Epithelial cell of esophagus (primary cell): ENCODE data around the gene KCNT1.

Experiments
- DNase-seq: peaks from one replicate; pipeline ENCODE4 v3.0.0; 2010; ENCODE audit warnings: low read depth
- H3K4me3 ChIP-seq: 2 replicates; pipeline ENCODE4 v1.5.1; 2011; ENCODE audit warnings: mild to moderate bottlenecking, low read length, control low read depth
- TF ChIP-seq, protein P1 (sequence below): IDR thresholded peaks from 2 replicates; pipeline ENCODE4 v1.5.1; 2011; ENCODE audit warnings: low read depth, mild to moderate bottlenecking, low read length, control low read depth, inconsistent platforms; ENCODE audit not compliant: insufficient read depth; ENCODE audit errors: missing control alignments

Gene KCNT1

GRCh38 chr9:135724186-135724787, 22.3 kb downstream of the KCNT1 start:
- H3K4me3 ChIP-seq: no peak overlapping the region
- DNase-seq: no peak
- TF ChIP-seq, protein P1, sequence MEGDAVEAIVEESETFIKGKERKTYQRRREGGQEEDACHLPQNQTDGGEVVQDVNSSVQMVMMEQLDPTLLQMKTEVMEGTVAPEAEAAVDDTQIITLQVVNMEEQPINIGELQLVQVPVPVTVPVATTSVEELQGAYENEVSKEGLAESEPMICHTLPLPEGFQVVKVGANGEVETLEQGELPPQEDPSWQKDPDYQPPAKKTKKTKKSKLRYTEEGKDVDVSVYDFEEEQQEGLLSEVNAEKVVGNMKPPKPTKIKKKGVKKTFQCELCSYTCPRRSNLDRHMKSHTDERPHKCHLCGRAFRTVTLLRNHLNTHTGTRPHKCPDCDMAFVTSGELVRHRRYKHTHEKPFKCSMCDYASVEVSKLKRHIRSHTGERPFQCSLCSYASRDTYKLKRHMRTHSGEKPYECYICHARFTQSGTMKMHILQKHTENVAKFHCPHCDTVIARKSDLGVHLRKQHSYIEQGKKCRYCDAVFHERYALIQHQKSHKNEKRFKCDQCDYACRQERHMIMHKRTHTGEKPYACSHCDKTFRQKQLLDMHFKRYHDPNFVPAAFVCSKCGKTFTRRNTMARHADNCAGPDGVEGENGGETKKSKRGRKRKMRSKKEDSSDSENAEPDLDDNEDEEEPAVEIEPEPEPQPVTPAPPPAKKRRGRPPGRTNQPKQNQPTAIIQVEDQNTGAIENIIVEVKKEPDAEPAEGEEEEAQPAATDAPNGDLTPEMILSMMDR: no peak

- no peak for DNase-seq
- H3K4me3 ChIP-seq: no peak overlapping the region
- TF ChIP-seq, protein P1: no peak
Measured at GRCh38 chr9:135726138-135726853, 24.3 kb downstream of the KCNT1 start.

DNA sequence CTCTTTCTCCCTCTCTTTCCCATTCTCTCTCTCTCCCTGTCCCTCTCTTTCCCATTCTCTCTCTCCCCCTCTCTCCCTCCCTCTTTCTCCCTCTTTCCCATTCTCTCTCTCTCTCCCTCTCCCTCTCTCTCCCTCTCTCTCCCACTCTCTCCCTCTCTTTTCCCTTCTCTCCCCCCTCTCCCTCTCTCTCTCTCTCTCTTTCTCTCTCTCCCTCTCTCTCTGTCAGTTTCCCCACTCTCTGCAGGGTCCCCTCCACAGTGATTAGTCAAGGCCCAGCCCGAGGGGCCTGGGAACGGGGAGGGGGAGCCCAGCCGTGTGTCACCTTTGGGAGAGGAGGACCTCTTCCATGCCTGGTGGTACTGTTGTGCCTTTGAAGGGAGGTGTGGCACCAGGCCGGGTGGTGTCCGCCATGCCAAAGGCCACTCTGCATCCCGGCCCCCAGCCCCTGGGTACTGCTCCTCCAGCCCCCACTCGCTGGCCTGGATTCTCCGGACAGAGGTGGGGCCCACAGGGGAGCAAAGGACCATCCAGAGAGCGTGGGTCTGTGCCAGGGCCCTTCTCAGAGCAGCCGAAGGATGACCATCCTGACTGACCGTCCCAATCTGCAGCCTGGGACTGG, 25.4 kb downstream of the KCNT1 start:
- H3K4me3 ChIP-seq: no peak overlapping the region
- TF ChIP-seq, protein P1: no peak
- DNase-seq: no peak

GRCh38 chr9:135728436-135729110, 26.6 kb downstream of the KCNT1 start:
- no peak overlapping the region for H3K4me3 ChIP-seq
- TF ChIP-seq, protein P1: no peak
- DNase-seq: no peak

DNA sequence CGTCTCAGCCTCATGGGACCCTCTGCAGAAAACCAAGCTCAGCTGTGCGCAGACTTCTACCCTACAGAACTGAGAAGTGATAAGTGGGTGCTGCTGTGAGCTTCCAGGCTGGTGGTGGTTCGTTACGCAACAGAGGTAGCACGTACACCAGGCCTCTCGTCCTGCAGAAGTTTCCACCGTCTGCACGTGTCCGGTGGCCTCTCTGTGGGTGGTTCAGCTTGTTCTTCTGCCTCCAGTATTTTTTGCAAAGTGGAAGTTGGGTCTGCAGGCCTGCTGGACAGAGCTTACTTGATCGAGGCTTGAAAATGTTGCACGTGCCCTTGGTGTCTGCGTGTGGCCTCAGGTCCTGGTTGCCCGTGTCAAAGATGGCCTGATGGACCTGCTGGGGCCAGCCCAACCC, 27.5 kb downstream of the KCNT1 start:
- H3K4me3 ChIP-seq: no peak overlapping the region
- DNase-seq: no peak
- TF ChIP-seq, protein P1: no peak

DNA sequence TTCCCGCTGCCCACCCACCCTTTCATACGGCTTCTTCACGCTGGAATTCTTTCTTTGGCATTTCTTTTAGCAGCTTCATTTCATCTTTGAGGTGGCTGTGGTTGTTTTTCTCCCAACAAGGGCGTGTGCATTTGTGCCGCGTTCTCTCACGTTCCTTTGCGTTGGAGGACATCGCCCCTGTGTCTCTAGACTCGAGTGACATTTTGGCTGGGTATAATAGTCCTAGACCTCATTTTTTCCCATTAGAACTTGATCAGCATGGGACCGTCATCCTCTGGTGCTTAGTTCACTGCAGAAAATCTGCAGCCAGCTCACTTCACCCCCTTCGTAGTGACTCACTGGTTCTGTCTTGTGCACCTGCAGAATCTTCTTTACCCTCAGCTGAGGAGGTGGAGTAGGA, 29.5 kb downstream of the KCNT1 start:
- no peak for DNase-seq
- no peak overlapping the region for H3K4me3 ChIP-seq
- TF ChIP-seq, protein P1: no peak
